H9 (cell line): ENCODE measurements around the gene TRIOBP. TPM values are rescaled to one million over a fixed set of nuclear protein-coding genes. Genes with fewer than 3 reads are reported as not detected.

Experiments used
- DNase-seq: peaks from one replicate; pipeline ENCODE4 v3.0.0-alpha.2; 2017
- H2AFZ ChIP-seq: one replicate; pipeline ENCODE4 v1.6.1; 2013; ENCODE audit warnings: mild to moderate bottlenecking, low read length, control low read depth, moderate library complexity
- H2AK5ac ChIP-seq: 2 replicates; pipeline ENCODE4 v1.6.1; 2013; ENCODE audit warnings: low read length, control low read depth, mixed read lengths; ENCODE audit not compliant: insufficient read length
- H2BK120ac ChIP-seq: one replicate; pipeline ENCODE4 v1.6.1; 2013; ENCODE audit warnings: low read depth, mild to moderate bottlenecking, low read length, control low read depth, inconsistent platforms; ENCODE audit not compliant: poor library complexity, severe bottlenecking
- H2BK12ac ChIP-seq: 2 replicates; pipeline ENCODE4 v1.6.1; 2013; ENCODE audit warnings: low read length, control low read depth, mixed read lengths, low read depth; ENCODE audit not compliant: insufficient read length
- H2BK15ac ChIP-seq: 2 replicates; pipeline ENCODE4 v1.6.1; 2013; ENCODE audit warnings: low read depth, low read length, control low read depth
- H2BK20ac ChIP-seq: one replicate; pipeline ENCODE4 v1.6.1; 2013; ENCODE audit warnings: low read depth, mild to moderate bottlenecking, low read length, control low read depth, inconsistent platforms; ENCODE audit not compliant: poor library complexity, severe bottlenecking
- H2BK5ac ChIP-seq: 2 replicates; pipeline ENCODE4 v1.6.1; 2013; ENCODE audit warnings: low read length, control low read depth, mixed read lengths; ENCODE audit not compliant: insufficient read length
- H3K14ac ChIP-seq: 2 replicates; pipeline ENCODE4 v1.6.1; 2013; ENCODE audit warnings: low read length, control low read depth; ENCODE audit not compliant: insufficient read depth
- H3K18ac ChIP-seq: 2 replicates; pipeline ENCODE4 v1.6.1; 2013; ENCODE audit warnings: low read depth, mild to moderate bottlenecking, mixed read lengths, low read length, control low read depth; ENCODE audit not compliant: insufficient read length
- H3K23ac ChIP-seq: 2 replicates; pipeline ENCODE4 v1.6.1; 2013; ENCODE audit warnings: low read length, control low read depth, mixed read lengths, low read depth; ENCODE audit not compliant: insufficient read length
- H3K23me2 ChIP-seq: 2 replicates; pipeline ENCODE4 v1.6.1; 2013; ENCODE audit warnings: low read depth, mild to moderate bottlenecking, mixed read lengths, low read length, control low read depth; ENCODE audit not compliant: insufficient read length, poor library complexity, severe bottlenecking
- H3K27ac ChIP-seq: 2 replicates; pipeline ENCODE4 v1.5.1; 2013; ENCODE audit warnings: low read length, control low read depth, mixed read lengths, low read depth; ENCODE audit not compliant: insufficient read length
- H3K27me3 ChIP-seq: 2 replicates; pipeline ENCODE4 v1.6.1; 2013; ENCODE audit warnings: low read length, control low read depth, inconsistent platforms; ENCODE audit not compliant: insufficient read depth
- H3K4ac ChIP-seq: 2 replicates; pipeline ENCODE4 v1.6.1; 2013; ENCODE audit warnings: low read depth, mild to moderate bottlenecking, control low read depth, inconsistent platforms, low read length, moderate library complexity
- H3K4me1 ChIP-seq: 2 replicates; pipeline ENCODE4 v1.6.1; 2013; ENCODE audit warnings: low read length, control low read depth, inconsistent platforms; ENCODE audit not compliant: insufficient read depth
- H3K4me2 ChIP-seq: 2 replicates; pipeline ENCODE4 v1.6.1; 2013; ENCODE audit warnings: low read length, control low read depth, mixed read lengths; ENCODE audit not compliant: insufficient read length, insufficient read depth
- H3K56ac ChIP-seq: 2 replicates; pipeline ENCODE4 v1.6.1; 2013; ENCODE audit warnings: low read depth, mild to moderate bottlenecking, mixed read lengths, low read length, control low read depth; ENCODE audit not compliant: insufficient read length
- H3K79me1 ChIP-seq: 2 replicates; pipeline ENCODE4 v1.6.1; 2013; ENCODE audit warnings: low read depth, mild to moderate bottlenecking, moderate library complexity, low read length, control low read depth, inconsistent platforms; ENCODE audit not compliant: insufficient read depth, poor library complexity, severe bottlenecking
- H3K79me2 ChIP-seq: 2 replicates; pipeline ENCODE4 v1.6.1; 2013; ENCODE audit warnings: low read length, control low read depth, inconsistent platforms; ENCODE audit not compliant: insufficient read depth
- H3K9ac ChIP-seq: 2 replicates; pipeline ENCODE4 v1.6.1; 2013; ENCODE audit warnings: low read length, control low read depth, mixed read lengths; ENCODE audit not compliant: insufficient read length; ENCODE audit errors: extremely low read depth
- H3K9me3 ChIP-seq: one replicate; pipeline ENCODE4 v1.6.1; 2013; ENCODE audit warnings: low read depth, low read length, inconsistent platforms; ENCODE audit not compliant: control insufficient read depth
- H3T11ph ChIP-seq: one replicate; pipeline ENCODE4 v1.6.1; 2013; ENCODE audit warnings: mild to moderate bottlenecking, low read length, control low read depth, inconsistent platforms
- H4K20me1 ChIP-seq: one replicate; pipeline ENCODE4 v1.6.1; 2013; ENCODE audit not compliant: control insufficient read depth, insufficient read length, insufficient read depth
- H4K5ac ChIP-seq: 2 replicates; pipeline ENCODE4 v1.6.1; 2013; ENCODE audit warnings: low read depth, mild to moderate bottlenecking, mixed read lengths, low read length, control low read depth; ENCODE audit not compliant: insufficient read length
- H4K8ac ChIP-seq: replicated peaks from 2 replicates; pipeline ENCODE4 v1.6.1; 2013; ENCODE audit warnings: low read length, control low read depth, mixed read lengths, low read depth; ENCODE audit not compliant: insufficient read length
- H4K91ac ChIP-seq: 2 replicates; pipeline ENCODE4 v1.6.1; 2013; ENCODE audit warnings: low read depth, mild to moderate bottlenecking, moderate library complexity, mixed read lengths, low read length, control low read depth; ENCODE audit not compliant: insufficient read length
- H3K27ac Mint-ChIP-seq, 3 experiments: 2 replicates in 2 of 3; 3 replicates in 1 of 3; pipeline ENCODE4 v1.8.0; 2020 to 2021; ENCODE audit warnings: mixed read lengths in 3 of 3, mild to moderate bottlenecking in 1 of 3, moderate library complexity in 1 of 3
- H3K27me3 Mint-ChIP-seq: 2 replicates; pipeline ENCODE4 v1.8.0; 2021; ENCODE audit warnings: low read depth, mild to moderate bottlenecking, moderate library complexity, mixed read lengths
- H3K36me3 Mint-ChIP-seq, 3 experiments: 2 replicates in 2 of 3; 3 replicates in 1 of 3; pipeline ENCODE4 v1.8.0; 2020 to 2021; ENCODE audit warnings: low read depth in 3 of 3, mixed read lengths in 3 of 3; ENCODE audit not compliant: insufficient read depth in 1 of 3
- H3K4me1 Mint-ChIP-seq, 2 experiments: 2 replicates each; pipeline ENCODE4 v1.8.0; 2020; ENCODE audit warnings: mixed read lengths in 2 of 2
- H3K4me3 Mint-ChIP-seq, 2 experiments: 2 replicates in 1 of 2; 3 replicates in 1 of 2; pipeline ENCODE4 v1.8.0; 2020 to 2021; ENCODE audit warnings: mild to moderate bottlenecking in 2 of 2, mixed read lengths in 2 of 2, moderate library complexity in 1 of 2
- H3K9me3 Mint-ChIP-seq, 2 experiments: 2 replicates in 1 of 2; 3 replicates in 1 of 2; pipeline ENCODE4 v1.8.0; 2020; ENCODE audit warnings: mild to moderate bottlenecking in 2 of 2, mixed read lengths in 2 of 2, moderate library complexity in 1 of 2
- WGBS: extraction: QIAGEN DNeasy Blood & Tissue Kit; methylation state at CpG from one replicate; pipeline ENCODE4 v1.1.7; 2013; ENCODE audit warnings: missing lambda C conversion rate, low lambda C conversion rate, mixed read lengths; ENCODE audit not compliant: insufficient read length; ENCODE audit errors: extremely low coverage; 5-methylcytosine and 5-hydroxymethylcytosine counted together
- total RNA-seq: library from RNA; stranded (reverse); gene quantifications from 2 replicates; pipeline ENCODE4 v1.2.1, GENCODE V29; 2021
- TF ChIP-seq, protein P1 (sequence below): fragments of 200-600 bp; sonication (generic); conservative IDR thresholded peaks from 3 replicates; pipeline ENCODE4 v1.8.0; 2021; ENCODE audit warnings: antibody characterized with exemption, mild to moderate bottlenecking

TRIOBP gene
- total RNA-seq, 1 experiment from 2014 or later, result 52.7 TPM

DNA sequence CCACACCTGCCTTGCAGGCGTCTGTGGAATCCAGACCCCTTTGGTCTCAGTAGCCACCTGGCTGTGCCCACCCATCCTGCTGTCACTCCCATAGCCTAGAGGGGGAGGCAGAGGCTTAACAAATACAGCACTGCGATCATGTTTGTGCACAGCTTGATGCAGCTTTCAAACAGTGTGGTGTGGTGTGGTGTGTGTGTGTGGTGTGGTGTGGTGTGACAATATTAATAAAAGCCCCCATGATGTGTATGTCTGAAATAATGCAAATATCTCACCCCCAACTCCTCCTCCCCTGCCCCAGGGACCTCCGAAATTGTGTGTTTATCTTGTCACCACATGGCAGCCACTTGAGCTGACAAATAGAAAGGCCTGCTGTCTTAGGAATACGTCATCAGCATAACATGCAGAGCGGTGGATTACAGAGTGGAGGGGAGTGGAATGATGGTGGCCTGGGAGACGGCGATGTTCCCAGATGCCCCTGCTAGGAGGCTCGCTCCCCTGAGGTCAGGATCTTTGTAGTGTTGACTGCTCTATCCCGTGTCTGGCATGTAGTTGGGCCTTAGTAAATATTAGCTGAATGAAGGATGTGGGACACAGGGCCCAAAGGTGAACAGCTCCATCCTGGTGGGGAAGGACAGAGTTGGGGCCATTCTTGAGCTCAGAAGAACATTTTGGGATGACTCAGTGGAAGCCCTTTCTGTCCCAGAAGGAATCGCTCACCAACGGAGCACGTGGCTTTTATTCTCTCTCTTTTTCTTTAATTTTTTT, 35.5 kb upstream of the TRIOBP start:
- Histone ChIP-seq H2BK20ac (no peak overlapping the region), H3K4ac (no peak overlapping the region), H3K23me2 (peaks cover 7% of the 10 kb centered on the region), H2AFZ (no peak overlapping the region), H3K27ac (no peak overlapping the region), H3K18ac (no peak overlapping the region), H3K27me3 (no peaks in the 10 kb centered on the region), H3K56ac (no peak overlapping the region), H3K4me2 (no peak overlapping the region), H2BK5ac (no peak overlapping the region), H4K20me1 (no peaks in the 10 kb centered on the region), H3K9me3 (no peaks in the 10 kb centered on the region), H2BK120ac (no peak overlapping the region), H2BK15ac (no peak overlapping the region), H2BK12ac (no peak overlapping the region), H3K79me1 (peaks cover 15% of the 10 kb centered on the region), H3K23ac (no peak overlapping the region), H4K91ac (no peak overlapping the region), H3T11ph (no peak overlapping the region), H4K8ac (no peak overlapping the region), H3K14ac (no peak overlapping the region), H3K9ac (no peak overlapping the region), H3K4me1 (peaks cover 2% of the 10 kb centered on the region; the same call in 1 of the 2 replicates), H4K5ac (no peak overlapping the region), H2AK5ac (no peak overlapping the region), H3K79me2 (peaks cover 27% of the 10 kb centered on the region; the same call in 1 of the 2 replicates)
- Mint-ChIP-seq H3K27me3 (no peaks in the 10 kb centered on the region), H3K9me3 (no peaks in the 10 kb centered on the region), H3K4me1 (peaks cover 22 to 23% of the 10 kb centered on the region in 2 experiments), H3K4me3 (peak overlapping the region; percentile 39 to 88; a peak in 3 of 5 replicates), H3K27ac (peak overlapping the region in 1 of 3 experiments; percentile 75; a peak in 3 of 7 replicates), H3K36me3 (peaks cover 7 to 27% (median 25%) of the 10 kb centered on the region in 3 experiments; a peak in 6 of 7 replicates)
- TF ChIP-seq, protein P1, sequence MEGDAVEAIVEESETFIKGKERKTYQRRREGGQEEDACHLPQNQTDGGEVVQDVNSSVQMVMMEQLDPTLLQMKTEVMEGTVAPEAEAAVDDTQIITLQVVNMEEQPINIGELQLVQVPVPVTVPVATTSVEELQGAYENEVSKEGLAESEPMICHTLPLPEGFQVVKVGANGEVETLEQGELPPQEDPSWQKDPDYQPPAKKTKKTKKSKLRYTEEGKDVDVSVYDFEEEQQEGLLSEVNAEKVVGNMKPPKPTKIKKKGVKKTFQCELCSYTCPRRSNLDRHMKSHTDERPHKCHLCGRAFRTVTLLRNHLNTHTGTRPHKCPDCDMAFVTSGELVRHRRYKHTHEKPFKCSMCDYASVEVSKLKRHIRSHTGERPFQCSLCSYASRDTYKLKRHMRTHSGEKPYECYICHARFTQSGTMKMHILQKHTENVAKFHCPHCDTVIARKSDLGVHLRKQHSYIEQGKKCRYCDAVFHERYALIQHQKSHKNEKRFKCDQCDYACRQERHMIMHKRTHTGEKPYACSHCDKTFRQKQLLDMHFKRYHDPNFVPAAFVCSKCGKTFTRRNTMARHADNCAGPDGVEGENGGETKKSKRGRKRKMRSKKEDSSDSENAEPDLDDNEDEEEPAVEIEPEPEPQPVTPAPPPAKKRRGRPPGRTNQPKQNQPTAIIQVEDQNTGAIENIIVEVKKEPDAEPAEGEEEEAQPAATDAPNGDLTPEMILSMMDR, result peak; percentile 22; the same call in 1 of the 3 replicates
- no peak for DNase-seq
- WGBS, result no CpG with 5 or more reads among the region's 12 CpGs
